ENCODE measurements around the gene DMRTA2. TPM values are rescaled to one million over a fixed set of nuclear protein-coding genes. Genes with fewer than 3 reads are reported as not detected.

DMRTA2 gene
- total and polyA plus RNA-seq, 2 of the 8 experiments (the other 6 are each of a cell fraction or from before 2014, with no cell fraction given): not detected

GRCh38 chr1:50416150-50416527, 7.1 kb downstream of the DMRTA2 start:
- H3K79me2 ChIP-seq (ENCODE audit: control insufficient read depth in 1 of 2, insufficient read depth in 2 of 2, low read length in 2 of 2): no peaks in the 10 kb centered on the region
- no peak overlapping the region for H3K27ac ChIP-seq (ENCODE audit: low read depth, low read length)
- ChIA-PET CTCF (ENCODE audit: partially characterized antibody) (interaction anchor here (0.6 to 3.8 kb wide), 6 partner anchors 10 to 56 kb away, joined by 3 to 30 read pairs (median 10); no protein-coding TSS in a partner anchor), POLR2A (ENCODE audit: partially characterized antibody) (interaction anchor here (0.6 to 1.4 kb wide), 2 partner anchors 17 to 269 kb away, joined by 3 to 4 read pairs; no protein-coding TSS in a partner anchor)
- H2AFZ ChIP-seq (ENCODE audit: low read length): no peak overlapping the region
- H3K9ac ChIP-seq (replicated peaks in 1 of 4; ENCODE audit: extremely low read depth in 1 of 4, low read depth in 3 of 4, low read length in 3 of 4): no peak overlapping the region
- WGBS, 2 experiments (ENCODE audit: extremely low coverage in 1 of 2, insufficient coverage in 1 of 2, insufficient read length in 1 of 2, insufficient replicate concordance in 2 of 2, low coverage in 1 of 2, low lambda C conversion rate in 2 of 2, missing lambda C conversion rate in 1 of 2): 3% methylated on average over 20 of the region's 25 CpGs; no CpG with 5 or more reads in 1 of the 2 experiments
- peaks cover 82 to 90% (median 84%) of the 10 kb centered on the region in 4 experiments for H3K27me3 ChIP-seq (replicated peaks in 1 of 4; ENCODE audit: control insufficient read depth in 3 of 4, extremely low read depth in 1 of 4, insufficient read depth in 3 of 4, low read length in 3 of 4)
- H3K18ac ChIP-seq (ENCODE audit: extremely low read depth, low read length): no peak overlapping the region
- H2BK20ac ChIP-seq (ENCODE audit: low read length): no peak overlapping the region
- no peaks in the 10 kb centered on the region for H3K79me1 ChIP-seq (ENCODE audit: low read depth, low read length)
- peak overlapping the region; percentile 19 to 58 (median 34); a peak in 7 of 8 replicates for H3K4me3 ChIP-seq (ENCODE audit: extremely low read depth in 1 of 4, insufficient read depth in 2 of 4, low read depth in 3 of 4, low read length in 4 of 4)
- H2BK15ac ChIP-seq (ENCODE audit: low read length): no peak overlapping the region
- no peak overlapping the region for H2BK5ac ChIP-seq (ENCODE audit: low read depth, low read length)
- peaks cover 0 to 11% (median 0%) of the 10 kb centered on the region in 4 experiments; a peak in 1 of 8 replicates for H3K36me3 ChIP-seq (ENCODE audit: control insufficient read depth in 2 of 4, insufficient read depth in 4 of 4, low read length in 3 of 4)
- no peak overlapping the region for H3K23ac ChIP-seq (ENCODE audit: insufficient read length)
- H3K4me1 ChIP-seq (replicated peaks in 1 of 4; ENCODE audit: control insufficient read depth in 3 of 4, insufficient read depth in 4 of 4, low read length in 3 of 4): peaks cover 0 to 26% (median 16%) of the 10 kb centered on the region in 4 experiments; a peak in 5 of 7 replicates
- no peak overlapping the region for H3K14ac ChIP-seq (ENCODE audit: insufficient read length)
- no peak overlapping the region for H4K8ac ChIP-seq (ENCODE audit: extremely low read depth, insufficient read depth, low read length)
- FAIRE-seq (no peak), DNase-seq (ENCODE audit: low read depth in 1 of 2, low spot score in 2 of 2) (peak in 1 of 2 experiments; percentile 64)
- no peak overlapping the region for H2AK5ac ChIP-seq (ENCODE audit: low read depth, low read length)
- peaks cover 8% of the 10 kb centered on the region for H3K23me2 ChIP-seq (ENCODE audit: low read depth, low read length)
- H2BK120ac ChIP-seq (replicated peaks; ENCODE audit: low read depth, low read length): no peak overlapping the region
- peaks cover 8 to 22% of the 10 kb centered on the region in 2 experiments for H4K20me1 ChIP-seq (replicated peaks in 1 of 2; ENCODE audit: control insufficient read depth in 1 of 2, insufficient read depth in 2 of 2, low read length in 2 of 2)
- no peak overlapping the region for H4K5ac ChIP-seq (ENCODE audit: insufficient read length, low read depth, low read length)
- no peak overlapping the region for H4K91ac ChIP-seq (replicated peaks; ENCODE audit: insufficient read length, low read length)
- H3K4ac ChIP-seq (replicated peaks; ENCODE audit: insufficient read length, low read depth, low read length): no peak overlapping the region
- H3K9me3 ChIP-seq (ENCODE audit: insufficient read depth in 2 of 2, low read depth in 1 of 2, low read length in 1 of 2): peaks cover 0 to 3% of the 10 kb centered on the region in 2 experiments; a peak in 1 of 4 replicates
- H2BK12ac ChIP-seq (ENCODE audit: low read depth, low read length): no peak overlapping the region
- no peak overlapping the region for H3K56ac ChIP-seq (replicated peaks; ENCODE audit: insufficient read length, low read depth, low read length)
- peak overlapping the region; percentile 56 to 70 for H3K4me2 ChIP-seq (ENCODE audit: insufficient read depth in 1 of 2, low read depth in 2 of 2, low read length in 2 of 2)
- TF ChIP-seq ZNF274 (IDR thresholded peaks at IDR 0.05; ENCODE audit: borderline replicate concordance, extremely low read depth, low read length) (no peak), E2F6 (IDR thresholded peaks at IDR 0.05) (no peak), USF2 (IDR thresholded peaks at IDR 0.05; ENCODE audit: low read length) (no peak), BACH1 (IDR thresholded peaks at IDR 0.05; ENCODE audit: low read length) (no peak), YY1 (IDR thresholded peaks at IDR 0.05; ENCODE audit: low read depth, low read length) (peak; percentile 26; the same call in 1 of the 2 replicates), MAFK (IDR thresholded peaks at IDR 0.05; ENCODE audit: low read depth, low read length) (no peak), RFX5 (IDR thresholded peaks at IDR 0.05; ENCODE audit: borderline replicate concordance, low read depth, low read length) (no peak), TBP (IDR thresholded peaks at IDR 0.05; ENCODE audit: low read depth, low read length) (no peak), EGR1 (IDR thresholded peaks at IDR 0.05; ENCODE audit: borderline replicate concordance, low read depth, low read length) (0 out of 2 replicates have a peak, but pooled peaks have one; percentile 39), SP4 (IDR thresholded peaks at IDR 0.05; ENCODE audit: low read length) (no peak), RXRA (IDR thresholded peaks at IDR 0.05; ENCODE audit: insufficient read depth, low read depth, low read length) (no peak), POLR2AphosphoS5 (IDR thresholded peaks at IDR 0.05; ENCODE audit: low read depth, low read length) (no peak)

All from H1 (cell line).